GM19455 (cell line): Measurements from ENCODE around the gene AJAP1.

Experiments used
- ATAC-seq: cut with Tn5 transposase; IDR thresholded peaks from one replicate; pipeline ENCODE4 v1.9.1; 2021; ENCODE audit not compliant: unreplicated experiment

The AJAP1 gene

DNA sequence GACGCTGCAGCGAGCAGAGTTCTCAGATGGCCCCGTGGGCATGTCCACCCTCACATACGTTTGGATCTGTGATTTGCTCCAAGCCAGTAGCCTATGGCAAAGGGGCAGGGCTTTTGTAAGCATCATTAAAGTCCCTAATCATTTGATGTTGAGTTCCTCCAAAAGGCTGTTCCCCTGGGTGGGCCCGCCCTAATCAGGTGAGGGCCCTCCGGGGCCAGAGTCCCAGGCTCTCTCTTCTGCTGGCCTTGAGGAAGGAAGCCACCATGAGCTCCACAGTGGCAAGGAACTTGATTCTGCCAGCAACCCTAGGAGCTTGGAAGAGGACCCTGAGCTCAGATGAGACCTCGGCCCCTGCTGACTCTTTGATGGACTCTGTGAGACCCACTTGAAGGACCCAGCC, 25.4 kb upstream of the AJAP1 start:
- no peak for ATAC-seq

DNA sequence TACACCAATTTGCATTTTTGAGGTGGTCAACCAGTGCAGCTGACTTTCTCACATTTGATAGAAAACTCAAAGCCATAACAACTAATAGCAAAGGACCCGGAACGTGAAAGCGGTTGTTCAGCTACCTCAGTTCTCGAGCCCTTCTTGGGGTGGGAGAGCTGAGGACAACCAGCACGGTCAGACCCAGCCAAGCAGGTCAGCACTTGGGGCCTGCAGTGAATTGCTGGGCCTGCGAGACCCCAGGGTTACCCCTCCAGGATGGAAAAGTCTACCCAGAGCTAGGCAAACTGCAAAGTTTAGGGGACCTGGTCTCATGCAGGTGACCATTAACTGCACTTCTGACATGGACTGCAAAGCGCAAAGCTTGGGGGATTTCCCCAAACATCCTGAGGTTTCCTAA, 23.8 kb upstream of the AJAP1 start:
- no peak for ATAC-seq

DNA sequence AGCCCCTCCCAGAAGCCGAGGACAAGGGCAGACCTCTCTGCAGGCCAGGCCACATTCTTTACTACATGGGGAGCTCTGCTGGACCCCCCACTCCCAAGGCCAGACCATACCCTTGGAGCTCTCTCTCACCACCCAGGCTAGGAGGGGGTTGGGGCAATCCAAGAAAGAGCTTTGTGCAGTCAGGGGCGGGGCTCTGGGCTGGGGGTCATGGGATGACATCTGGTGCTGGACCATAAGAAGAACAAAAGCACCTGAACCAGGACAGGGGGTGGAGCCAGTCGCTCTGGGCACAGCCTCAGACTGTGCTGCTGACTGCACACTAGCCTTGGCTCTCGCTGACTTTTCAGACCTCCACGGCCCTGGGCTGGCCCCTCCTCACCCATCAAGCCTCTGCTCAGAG, 23.1 kb upstream of the AJAP1 start:
- no peak for ATAC-seq

DNA sequence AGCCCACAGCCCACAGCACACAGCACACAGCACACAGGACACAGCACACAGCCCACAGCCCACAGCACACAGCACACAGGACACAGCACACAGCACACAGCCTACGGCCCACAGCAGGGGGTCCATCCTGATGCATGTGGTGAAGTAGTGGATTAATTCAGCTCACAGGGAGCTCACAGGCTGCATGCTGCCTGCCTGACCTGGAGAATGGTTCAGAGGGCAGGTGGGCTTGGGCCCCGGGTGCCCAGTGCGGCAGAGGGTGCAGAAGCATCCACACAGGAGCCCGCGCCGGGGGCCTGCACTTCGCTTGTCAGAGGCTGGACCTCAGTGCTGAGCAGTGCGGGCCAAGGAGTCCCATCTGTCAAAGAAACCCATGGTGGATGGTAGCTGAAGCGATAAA, 21.1 kb upstream of the AJAP1 start:
- no peak for ATAC-seq

DNA sequence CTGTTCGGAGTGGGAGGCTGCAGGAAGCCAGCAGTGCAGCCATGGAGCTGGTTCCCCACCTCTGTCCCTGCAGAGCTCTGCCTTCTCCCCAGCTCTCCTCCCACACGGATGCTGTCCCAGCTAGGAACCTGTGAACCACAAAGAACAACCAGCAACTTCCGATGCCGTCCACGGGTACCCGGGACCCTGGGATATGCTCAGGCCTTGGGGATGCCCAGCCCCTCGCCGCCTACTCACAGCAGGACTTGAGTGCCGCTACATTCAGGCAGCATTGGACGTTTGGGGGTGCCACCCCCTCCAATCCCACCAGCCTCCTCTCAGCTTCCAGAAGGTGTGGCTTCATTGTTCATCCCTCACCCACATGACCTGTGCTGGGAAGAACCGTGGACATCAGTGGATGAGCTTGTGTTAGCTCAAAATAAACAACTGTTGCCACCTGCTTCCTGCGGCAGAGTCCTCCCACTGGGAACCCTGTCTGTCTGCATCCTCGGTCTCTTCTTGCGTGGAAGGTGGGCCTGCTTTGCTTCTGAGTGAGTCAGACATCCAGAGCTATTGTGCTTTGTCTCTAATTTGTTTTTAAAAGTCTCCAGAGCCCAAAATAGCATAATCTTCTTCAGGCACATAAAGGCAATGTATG, 20.1 kb upstream of the AJAP1 start:
- no peak for ATAC-seq

DNA sequence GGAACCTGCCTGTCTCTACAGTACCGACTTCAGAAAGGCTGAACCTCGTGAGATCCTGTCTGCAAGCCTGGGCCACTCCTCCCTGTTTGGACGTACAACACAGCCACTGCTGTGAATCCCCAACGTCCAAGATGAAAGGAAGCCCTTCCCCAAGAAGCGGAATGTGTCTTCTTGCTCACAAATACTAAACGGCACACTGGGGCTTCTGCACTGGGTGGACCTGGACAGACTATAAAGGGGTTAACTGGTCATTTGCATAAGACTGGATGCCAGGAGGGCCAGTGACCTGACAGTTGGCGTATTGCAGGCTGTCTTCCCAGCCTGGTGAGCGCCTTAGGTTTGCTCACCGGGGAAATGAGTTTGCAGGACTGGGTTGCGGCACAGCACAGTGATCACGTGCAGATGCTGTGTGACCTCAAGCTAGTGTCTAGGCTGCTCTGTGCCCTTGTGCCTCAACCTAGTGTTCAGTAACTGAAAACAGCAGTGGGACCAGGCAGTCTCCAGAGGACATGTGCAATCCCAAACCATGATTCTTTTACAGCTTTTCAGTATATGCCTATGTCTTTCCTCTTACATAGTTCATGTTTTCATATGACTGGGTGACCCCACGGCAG, 19.5 kb upstream of the AJAP1 start:
- ATAC-seq = no peak

DNA sequence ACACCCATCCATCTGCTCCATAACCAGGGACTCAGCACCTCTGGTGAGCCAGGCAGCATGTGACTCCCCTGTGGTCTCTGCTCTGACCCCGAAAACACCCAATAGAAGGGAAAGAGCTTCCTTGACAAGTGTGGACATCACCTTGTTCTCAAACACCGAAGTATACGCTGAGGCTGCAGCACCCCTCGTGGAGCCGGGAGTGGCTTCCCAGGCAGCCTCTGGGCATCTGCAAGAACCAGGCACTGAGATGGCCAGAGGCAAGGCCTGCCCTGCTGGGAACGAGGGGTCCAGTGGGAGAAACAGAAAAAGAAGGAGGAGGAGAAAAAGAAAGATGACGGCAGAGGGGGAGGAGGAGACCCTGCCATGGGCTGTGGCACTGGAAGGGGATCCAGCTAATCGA, 18.2 kb upstream of the AJAP1 start:
- ATAC-seq = no peak

DNA sequence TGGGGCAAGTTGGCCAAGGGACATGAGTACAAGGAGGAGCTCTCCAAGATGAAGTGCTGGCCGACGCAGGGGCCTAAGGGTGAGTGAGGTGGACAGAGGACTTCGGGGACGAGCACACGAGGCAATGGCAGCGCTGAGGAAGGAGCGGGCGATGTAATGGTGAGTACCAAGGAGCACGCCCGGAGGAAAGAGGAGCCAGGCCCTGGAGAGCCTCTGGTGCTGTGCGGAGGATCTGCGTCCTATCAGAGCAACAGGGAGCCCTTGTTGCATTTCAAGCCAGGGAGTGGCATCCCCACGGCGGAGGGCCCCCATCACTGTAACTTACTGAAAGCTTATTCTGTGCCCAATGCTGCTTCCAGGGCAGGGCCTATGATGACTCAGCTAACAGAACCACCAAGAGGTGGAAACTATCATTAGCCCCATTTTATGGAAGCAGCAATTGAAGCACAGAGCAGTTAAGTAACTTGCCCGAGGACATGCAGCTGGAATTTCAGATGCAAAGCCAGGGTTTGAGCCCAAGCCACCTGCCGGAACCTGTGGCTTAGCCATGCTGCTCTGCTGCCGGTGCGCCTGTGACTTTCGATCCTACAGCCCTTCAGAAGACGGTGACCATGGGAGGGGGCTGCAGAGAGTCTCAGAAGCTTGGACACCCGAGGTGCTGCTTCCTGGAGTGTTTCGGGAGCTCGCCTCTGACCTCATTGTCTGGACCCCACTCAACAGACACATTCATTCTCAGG, 17.6 kb upstream of the AJAP1 start:
- ATAC-seq = no peak

DNA sequence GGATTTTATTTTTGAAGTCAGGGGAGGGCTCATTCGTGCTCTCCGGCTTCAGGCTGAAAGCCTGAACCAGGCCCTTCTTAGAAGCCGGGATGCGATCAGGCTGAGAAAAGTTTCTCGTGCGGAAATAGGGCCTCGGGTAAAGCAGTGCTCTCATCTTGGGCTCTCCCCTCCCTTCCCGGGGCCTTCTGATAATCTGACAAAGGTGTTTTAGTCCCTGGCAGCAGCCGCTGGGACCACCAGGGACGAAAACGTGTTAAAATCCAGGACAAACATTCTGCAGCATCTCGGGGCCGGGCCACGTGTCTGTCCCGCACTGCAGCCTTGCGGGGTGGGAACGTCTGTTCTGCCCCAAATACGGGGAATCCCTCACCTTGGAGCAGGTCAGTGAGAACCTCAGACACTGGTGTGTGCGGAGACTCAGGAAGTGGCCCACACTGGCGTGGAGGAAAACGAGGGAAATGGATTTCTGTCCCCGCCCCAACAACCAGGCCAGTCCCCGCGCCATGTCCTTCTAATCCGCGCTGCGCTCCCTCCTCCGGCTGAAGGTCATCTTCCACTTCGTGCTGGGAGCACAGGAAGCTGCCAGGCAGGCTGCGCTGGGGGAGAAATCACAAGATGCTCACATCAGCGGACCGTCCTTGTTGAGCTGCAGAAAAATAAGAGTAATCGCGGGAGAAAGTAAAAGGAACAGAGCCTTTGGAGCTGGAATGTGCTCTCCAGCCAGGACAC, 16.6 kb upstream of the AJAP1 start:
- no peak for ATAC-seq

DNA sequence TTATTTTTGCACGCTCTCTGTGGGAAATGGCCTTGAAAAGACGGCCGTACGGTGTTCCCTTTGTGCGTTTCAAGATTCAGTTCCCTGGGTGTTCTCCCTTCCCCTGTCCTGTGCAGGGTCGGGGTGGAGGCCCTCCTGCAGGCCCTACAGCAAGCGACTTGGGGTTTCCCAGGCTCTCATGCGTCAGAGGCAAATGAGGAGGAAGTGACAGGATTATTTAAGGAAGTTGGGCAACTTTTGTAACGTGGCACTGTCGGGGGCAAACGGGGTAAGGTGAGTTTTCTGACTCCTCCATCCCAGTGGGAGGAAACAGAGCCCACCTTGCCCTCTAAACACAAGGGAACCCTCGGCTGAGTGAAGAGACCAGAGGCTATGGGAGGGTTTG, 16.1 kb upstream of the AJAP1 start:
- ATAC-seq = no peak

DNA sequence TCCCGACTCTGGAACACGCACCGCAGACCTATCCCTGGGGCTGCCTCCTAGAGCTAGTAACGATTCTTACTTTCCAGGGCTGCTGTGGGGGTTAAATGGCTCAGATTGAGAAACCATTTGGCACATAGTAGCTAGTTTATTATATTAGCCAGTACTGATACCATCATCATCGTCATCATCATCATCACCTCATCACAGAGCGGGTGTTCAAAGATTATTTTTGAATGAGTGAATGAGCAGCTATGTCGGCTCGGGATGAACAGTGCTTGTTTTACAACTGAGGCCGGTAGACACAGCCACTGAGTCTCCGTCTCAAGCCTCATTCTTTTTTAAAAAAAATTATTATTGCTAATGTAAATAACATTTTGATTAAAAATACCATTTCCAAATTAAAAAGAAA, 13.5 kb upstream of the AJAP1 start:
- no peak for ATAC-seq

DNA sequence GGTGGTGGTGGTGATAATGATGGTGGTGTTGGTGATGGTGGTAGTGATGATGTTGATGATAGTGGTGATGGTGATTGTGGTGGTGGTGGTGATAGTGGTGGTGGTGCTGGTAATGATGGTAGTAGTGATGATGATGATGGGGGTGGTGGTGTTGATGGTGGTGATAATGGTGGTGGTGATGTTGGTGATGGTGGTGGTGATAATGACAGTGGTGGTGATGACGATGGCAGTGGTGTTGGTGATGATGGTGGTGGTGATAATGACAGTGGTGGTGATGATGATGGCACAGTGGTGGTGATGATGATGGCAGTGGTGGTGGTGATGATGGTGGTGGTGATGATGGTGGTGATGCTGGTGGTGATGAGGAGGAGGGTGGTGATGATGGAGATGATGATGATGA, 7.0 kb upstream of the AJAP1 start:
- ATAC-seq = no peak

DNA sequence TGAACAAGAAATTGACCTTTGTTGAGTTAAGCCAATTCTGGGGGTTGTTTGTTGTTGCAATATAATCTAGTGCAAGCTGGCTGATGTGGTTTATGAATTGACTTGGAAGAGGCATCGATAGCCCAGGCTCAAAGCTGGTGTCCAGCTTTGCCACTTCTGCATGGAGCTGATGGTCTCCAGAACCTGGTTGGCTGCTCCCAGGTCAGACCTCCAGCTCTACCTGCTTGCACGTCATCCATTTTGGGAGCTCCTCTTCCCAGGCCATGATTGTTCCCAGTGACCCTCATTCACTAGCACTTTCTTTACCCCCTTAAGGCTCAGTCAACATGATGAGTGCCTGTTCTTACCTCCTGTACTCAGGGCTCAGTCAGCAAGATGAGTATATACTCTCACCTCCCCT, 5.8 kb upstream of the AJAP1 start:
- ATAC-seq = no peak

DNA sequence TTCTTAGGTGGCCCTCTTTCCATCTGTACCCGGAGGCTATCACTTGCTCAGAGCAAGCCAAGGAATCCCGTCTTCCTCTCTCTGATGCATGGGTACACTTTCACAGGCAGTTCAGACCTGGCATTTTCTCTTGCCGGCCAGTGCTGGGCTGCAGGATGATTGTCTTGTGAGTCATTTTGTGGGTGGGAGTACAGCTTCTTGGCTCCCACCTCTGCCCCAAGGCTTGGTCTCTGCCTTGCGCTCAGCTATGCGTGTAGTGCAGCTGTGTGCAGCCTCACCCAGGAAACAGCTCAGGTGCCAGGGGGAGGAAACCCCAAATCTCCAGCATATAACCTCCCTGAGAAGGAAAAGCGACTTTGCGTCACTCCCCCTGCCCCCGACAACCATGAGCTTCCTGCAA, 3.9 kb upstream of the AJAP1 start:
- no peak for ATAC-seq

DNA sequence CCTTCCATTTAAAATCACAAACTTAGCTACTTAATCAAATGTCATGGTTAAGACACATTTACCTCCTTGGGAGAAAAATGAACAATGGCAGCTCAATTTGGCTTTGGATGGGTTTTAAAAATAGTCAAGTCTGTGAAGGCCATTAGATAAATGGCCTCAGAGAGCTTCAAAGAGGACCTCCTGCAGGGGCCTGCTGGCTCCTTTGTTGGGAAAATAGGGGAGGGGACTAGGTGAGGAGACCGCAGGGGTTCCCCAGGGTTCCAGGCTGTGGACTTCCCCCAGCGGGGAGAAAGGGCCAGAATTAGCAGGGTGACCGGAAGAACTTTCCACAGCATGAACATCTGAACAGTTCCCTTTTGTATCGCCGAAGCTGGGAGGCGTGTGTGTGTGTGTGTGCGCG, 3.4 kb upstream of the AJAP1 start:
- ATAC-seq = no peak

DNA sequence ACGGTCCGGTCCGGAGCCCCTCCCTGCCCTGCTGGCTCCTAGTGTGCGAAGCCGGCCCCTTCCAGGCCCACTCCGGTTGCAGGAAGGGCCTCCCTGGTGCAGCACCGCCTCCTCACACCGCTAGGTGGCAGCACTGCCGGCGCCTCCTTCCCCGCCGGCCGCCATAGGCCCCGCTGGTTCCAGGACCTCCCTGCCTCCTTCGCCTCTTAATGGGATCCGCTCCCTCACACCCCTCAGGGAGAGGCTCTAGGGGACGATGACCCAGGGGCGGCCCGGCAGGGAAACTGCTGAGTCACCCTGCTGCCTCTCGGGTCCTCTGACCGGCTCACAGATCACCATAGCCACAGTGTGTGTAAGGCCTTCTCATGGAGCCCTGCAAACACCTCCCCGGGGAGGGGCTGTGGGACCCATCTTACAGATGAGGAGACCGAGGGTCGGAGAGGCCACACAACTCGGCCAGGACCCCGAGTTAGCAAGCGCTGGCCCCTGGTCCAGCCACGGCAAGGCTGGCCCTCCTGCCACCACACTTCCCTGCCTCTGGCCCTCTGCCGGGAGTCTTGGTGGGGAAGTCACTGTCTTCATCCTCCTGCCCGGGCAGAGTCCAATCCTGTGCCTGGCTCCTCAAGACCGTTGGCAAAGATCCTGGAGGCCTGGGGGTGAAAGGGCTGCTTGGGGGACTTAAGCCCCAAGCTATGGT, 1.6 kb upstream of the AJAP1 start:
- no peak for ATAC-seq

DNA sequence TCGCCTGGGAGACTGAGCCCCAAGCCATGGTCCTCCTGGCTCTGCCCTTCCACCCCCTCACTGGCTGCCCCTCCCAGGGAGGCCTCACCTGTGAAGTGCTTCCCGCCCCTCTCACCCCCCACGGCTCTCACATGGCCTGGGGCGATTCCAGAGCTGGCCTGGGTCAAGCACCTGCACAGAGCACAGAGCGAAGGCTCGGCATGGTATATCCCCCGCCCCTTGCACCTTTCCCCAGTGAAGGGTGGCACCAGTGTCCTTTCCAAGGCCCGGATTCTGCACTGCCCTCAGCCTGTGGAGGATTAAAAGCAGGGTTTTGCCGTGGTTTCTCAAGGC, 1.1 kb upstream of the AJAP1 start:
- ATAC-seq = no peak

DNA sequence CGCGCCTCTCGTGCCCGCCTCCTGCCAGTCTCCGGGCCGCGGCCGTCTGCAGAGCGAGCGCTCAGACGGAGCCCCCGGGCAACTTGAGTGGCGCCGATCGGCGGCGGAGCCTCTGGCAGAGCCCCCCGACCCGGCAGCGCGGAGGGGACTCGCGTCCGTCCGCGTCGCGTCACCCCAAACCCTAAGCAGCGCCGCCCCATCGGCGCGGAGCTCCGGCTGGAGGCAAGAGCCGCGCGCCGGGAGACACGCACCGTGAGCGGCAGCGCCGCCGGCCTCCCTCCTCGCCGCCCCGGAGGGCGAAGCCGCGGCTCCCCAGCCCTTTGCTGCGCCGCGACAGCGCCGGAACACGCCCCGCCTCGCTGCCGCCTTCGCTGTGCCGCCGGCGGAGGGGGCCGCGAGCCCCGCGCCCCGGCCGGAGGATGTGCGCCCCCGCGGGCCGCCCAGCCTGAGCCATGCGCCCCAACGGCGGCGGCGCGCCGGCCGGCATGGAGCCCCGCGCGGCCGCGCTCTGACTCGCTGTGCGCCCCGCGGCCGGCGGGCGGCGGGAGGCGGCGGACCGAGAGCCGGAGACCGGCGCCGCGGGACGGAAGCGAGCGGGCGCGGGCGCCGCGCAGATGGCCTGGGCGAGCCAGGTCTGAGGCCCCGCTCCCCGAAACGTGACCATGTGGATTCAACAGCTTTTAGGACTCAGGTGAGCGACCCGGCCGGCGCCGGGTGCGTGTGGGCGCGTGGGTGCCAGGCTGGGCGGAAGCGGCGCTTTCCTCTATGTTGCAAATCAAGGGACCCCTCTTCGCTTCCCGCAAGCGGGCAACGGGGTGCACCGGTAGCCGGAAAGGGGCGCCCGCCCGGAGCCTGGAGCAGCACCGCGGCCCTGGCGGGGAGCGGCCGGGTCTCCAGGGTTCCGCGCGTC, 610 bp downstream of the AJAP1 start:
- ATAC-seq = no peak

DNA sequence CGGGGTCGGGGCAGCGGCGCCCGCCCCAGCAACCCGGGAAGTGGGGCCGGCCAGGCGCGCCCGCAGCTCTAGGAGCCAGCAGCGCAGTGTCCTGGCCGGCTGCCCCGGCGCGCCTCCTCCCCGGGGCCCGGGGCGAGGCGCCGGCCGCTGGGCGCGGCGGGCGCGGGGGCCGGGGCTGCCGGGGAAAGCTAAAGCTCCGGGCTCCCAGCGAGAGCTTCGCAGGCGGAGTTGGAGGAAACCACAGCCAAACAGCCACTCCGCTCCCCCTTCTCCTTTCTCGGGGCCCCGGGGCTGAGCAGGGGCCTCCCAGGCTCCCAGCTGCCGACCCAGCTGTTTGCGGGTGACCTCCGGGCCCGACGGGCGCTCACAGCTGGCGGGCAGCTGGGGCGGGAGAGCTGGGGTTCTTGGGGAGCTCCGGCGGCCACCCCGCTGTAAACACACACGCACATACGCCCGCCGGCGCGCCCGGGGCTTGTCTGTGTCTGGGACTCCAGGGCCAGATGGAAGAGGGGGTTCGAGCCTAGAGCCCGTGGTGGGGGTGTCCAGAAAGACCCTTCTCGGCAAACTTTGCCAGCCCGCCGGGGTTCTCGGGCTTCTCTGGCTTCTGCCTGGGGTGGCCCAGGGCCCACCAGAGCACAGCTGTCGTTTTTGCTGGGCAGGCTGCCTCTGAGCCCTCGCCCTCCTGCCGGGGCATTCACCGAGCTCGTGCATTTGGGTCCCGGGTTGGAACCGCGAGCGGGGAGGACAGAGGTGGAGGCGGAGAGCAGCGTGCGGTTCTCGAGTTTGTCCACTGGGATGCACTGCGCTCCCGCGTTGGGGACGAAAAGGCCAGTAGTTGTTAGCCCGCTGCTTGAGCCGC, 1.5 kb downstream of the AJAP1 start:
- no peak for ATAC-seq
